Suprapubic skin (tissue), 4 donors: ENCODE results near the gene CAPZB.

Experiments used
- POLR2A ChIP-seq, 2 donors: fragments of 450-650 bp; IDR thresholded peaks; one replicate each; pipeline ENCODE4 v1.6.1; 2017; ENCODE audit warnings: antibody characterized with exemption in 2 of 2, mild to moderate bottlenecking in 2 of 2, moderate library complexity in 2 of 2
- POLR2AphosphoS5 ChIP-seq, 3 donors: sonication (generic); formaldehyde crosslinking; IDR thresholded peaks; one replicate each; pipeline ENCODE4 v1.6.1; 2017; ENCODE audit warnings: antibody characterized with exemption in 3 of 3
- TF ChIP-seq, protein P1 (sequence below), 2 donors: fragments of 200-600 bp in 1 of 2; fragments of 450-650 bp in 1 of 2; sonication (generic) in 1 of 2; IDR thresholded peaks; one replicate each; pipeline ENCODE4 v1.5.1; 2016 to 2019; ENCODE audit warnings: antibody characterized with exemption in 2 of 2, mild to moderate bottlenecking in 1 of 2, moderate library complexity in 1 of 2

DNA sequence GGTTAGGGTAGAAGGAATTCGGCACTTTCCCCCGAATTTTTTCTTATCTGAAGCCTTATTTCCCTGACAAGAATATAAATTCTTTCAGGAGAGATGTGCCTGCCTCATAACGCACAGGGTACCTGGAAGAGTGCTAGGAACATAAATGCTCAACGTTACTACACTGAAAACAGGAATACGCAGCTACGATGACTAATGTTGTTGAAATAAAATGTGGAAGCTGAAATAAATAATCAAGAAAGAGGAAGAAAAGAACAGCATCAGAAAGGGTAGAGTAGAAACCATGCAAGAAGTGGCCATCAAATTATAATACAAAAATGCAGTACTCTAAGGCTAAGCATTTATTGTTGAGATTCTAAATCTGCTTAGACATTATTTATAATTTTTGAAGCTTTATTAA is 139.3 kb downstream of the CAPZB start:
- no peak for TF ChIP-seq POLR2A (IDR thresholded peaks at IDR 0.05)
- TF ChIP-seq, protein P1, sequence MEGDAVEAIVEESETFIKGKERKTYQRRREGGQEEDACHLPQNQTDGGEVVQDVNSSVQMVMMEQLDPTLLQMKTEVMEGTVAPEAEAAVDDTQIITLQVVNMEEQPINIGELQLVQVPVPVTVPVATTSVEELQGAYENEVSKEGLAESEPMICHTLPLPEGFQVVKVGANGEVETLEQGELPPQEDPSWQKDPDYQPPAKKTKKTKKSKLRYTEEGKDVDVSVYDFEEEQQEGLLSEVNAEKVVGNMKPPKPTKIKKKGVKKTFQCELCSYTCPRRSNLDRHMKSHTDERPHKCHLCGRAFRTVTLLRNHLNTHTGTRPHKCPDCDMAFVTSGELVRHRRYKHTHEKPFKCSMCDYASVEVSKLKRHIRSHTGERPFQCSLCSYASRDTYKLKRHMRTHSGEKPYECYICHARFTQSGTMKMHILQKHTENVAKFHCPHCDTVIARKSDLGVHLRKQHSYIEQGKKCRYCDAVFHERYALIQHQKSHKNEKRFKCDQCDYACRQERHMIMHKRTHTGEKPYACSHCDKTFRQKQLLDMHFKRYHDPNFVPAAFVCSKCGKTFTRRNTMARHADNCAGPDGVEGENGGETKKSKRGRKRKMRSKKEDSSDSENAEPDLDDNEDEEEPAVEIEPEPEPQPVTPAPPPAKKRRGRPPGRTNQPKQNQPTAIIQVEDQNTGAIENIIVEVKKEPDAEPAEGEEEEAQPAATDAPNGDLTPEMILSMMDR (IDR thresholded peaks at IDR 0.05), result no peak
- TF ChIP-seq POLR2AphosphoS5 (IDR thresholded peaks at IDR 0.05), result no peak
